COLO668 (cell line): ENCODE data around the gene MEIOB.
A peak's percentile ranks its signal among the peaks of the same experiment; 100 is the strongest.
"Not testable (repeated sequence)": the region's sequence is repeated elsewhere in the genome, so short reads cannot be mapped to it uniquely, and the experiment has no call there.

ENCODE experiments used
- DNase-seq: peaks from one replicate; lab custom pipeline; 2025; ENCODE audit not compliant: unreplicated experiment; lab: John Stamatoyannopoulos, UW

Gene MEIOB

GRCh38 chr16:1907226-1907860 lies 35.4 kb upstream of the MEIOB start:
- no peak for DNase-seq

DNA sequence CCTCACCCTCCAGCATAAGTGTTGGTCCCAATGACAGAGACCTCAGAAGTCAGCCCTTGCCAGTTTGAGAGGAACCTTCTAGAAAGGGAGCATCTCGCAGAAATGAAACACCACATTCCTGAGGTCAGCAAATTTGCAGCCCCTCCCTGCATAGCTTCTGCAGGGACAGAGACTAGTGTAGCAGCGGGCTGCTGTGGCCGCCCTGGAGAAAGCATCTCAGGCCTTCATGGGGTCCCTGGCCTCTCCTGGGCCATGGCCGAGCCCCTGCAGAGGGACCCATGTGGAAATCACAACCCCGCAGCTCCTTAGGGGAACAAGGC lies 34.8 kb upstream of the MEIOB start:
- no peak for DNase-seq

DNA sequence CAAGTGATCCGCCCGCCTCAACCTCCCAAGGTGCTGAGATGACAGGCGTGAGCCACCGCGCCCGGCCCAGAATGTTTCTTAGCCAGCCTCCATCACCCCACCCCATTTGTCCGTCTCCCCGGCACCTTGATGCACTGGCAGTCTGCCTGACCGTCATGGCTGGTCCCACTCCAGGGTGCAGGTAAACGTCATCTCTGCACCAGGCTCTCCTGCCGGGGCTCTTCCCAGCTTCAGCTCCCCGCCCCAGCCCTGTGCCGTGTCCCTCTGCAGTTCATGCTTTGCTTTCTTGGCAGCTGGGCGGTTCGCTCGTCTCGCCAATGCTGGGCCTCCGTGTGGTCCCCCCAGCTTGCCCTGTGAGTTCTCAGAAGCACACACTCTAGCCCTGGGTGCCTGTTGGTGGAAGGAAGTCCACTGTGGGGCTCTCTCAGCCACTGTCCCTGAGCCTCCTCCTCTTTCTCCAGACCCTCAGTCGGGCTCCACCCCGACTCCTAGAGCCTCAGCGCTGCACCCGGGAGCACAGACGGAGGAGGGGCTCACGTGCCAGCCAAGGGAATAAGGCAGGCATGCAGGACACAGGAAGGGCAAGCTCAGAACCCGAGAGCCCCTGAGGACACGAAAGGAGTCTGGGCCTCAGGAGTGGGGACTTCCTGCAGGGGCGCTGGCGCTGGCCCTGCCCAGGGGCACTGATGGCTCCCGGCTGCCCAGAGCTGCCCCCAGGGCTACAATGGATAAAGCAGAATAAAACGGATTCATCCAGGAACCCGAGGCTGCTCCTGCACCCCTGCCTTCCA lies 34.3 kb upstream of the MEIOB start:
- DNase-seq: no peak

GRCh38 chr16:1903845-1904840 lies 32.2 kb upstream of the MEIOB start:
- no peak for DNase-seq

GRCh38 chr16:1903220-1903574 lies 31.2 kb upstream of the MEIOB start:
- DNase-seq: no peak

GRCh38 chr16:1902547-1903219 lies 30.7 kb upstream of the MEIOB start:
- no peak for DNase-seq

DNA sequence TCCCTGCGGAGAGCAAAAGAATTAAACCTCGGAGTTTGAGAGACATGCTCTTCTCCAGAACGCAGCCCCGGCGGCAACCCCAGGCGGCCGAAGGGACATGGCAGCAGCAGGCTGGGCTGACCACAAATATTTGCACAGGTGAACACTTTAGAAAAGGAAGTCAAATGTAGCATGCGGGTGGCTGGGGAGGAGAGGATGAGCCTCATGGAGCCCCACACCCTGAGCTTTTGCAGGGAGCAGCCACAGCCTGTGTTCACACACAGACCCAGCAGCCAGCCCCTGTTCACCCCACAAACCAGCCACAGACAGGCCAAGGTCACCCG lies 28.4 kb upstream of the MEIOB start:
- DNase-seq: peak; percentile 92

DNA sequence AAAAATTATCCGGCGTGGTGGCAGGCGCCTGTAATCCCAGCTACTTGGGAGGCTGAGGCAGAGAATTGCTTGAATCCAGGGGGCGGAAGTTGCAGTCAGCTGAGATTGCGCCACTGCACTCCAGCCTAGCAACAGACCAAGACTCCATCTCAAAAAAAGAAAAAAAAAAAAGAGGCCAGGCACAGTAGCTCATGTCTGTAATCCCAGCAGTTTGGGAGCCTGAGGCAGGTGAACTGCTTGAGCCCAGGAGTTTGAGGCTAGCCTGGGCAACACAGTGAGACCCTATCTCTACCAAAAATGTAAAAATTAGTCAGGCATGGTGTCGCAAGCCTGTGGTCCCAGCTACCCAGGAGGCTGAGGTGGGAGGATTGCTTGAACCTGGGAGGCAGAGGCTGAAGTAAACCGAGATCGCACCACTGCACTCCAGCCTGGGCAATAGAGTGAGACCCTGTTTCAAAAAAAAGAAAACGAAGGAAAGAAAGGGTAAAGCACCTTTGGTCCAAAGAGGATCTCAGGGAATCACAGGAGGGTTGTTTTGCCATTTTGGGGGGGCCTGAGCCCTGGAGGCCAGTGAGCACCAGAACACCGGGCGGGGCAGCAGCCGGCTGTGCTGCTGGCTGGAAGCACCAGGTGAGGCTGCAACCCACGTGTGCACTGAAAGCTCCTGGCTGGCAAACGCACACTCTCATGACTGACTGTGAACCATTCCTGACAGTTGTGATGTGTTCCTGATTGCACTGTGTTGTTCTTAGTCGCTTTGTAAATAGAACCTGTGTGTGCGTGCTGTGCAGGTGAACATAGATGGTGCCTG lies 27.9 kb upstream of the MEIOB start:
- DNase-seq: peak; percentile 92

GRCh38 chr16:1897692-1898091 lies 25.7 kb upstream of the MEIOB start:
- not testable (repeated sequence) for DNase-seq

- DNase-seq: peak; percentile 43
Measured at GRCh38 chr16:1895949-1896675, 24.1 kb upstream of the MEIOB start.

DNA sequence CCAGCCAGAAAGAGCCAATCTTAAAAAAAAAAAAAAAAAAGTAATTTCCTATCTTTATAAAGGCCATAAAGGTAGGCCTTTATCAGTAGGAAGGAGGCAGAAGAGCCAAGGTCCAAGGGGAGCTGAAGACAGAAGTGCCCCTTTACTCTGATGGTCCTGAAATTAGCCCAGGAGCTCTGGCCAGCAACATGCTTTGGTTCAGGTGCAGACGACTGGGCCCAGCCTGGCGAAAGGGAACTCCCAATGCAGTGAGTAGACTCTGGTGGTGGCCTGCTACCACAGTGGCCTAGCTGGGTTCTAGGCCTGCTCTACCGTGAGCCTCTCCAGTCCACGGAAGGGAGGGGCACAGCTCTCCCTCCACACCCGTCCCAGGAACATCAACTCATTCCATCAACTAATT lies 23.1 kb upstream of the MEIOB start:
- no peak for DNase-seq

GRCh38 chr16:1890708-1891050 lies 18.7 kb upstream of the MEIOB start:
- DNase-seq: peak; percentile 34

GRCh38 chr16:1890024-1890707 lies 18.2 kb upstream of the MEIOB start:
- DNase-seq: no peak

GRCh38 chr16:1887711-1888354 lies 15.9 kb upstream of the MEIOB start:
- no peak for DNase-seq

GRCh38 chr16:1884889-1885288 lies 12.9 kb upstream of the MEIOB start:
- DNase-seq: no peak

DNA sequence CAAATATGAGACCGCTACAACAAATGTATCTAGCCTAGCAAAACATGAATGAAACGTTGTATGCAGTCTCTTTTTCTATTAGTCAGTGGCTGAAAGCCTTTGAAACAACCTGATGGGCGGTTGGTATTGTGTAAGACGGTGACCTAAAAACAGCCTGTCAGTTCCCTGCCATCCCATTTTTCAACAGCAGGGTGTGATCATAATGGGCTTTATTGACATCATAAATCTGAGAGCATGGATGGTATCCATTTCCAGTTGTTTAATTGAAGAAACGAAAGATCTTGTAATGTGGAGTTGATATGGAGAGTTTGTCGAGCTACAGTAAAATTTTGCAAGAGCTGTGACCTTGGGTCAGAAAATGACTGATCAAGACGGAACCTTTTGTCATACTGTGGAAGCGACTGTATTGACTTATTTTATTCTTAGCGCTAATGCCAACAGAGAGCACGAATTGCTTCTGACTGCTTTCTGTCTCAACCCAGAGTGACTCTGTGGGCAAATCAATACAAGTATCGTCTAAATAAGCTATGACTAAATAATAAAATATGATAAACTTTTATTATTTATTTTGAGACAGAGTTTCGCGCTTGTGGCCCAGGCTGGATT lies 12.3 kb upstream of the MEIOB start:
- peak; percentile 16 for DNase-seq

DNA sequence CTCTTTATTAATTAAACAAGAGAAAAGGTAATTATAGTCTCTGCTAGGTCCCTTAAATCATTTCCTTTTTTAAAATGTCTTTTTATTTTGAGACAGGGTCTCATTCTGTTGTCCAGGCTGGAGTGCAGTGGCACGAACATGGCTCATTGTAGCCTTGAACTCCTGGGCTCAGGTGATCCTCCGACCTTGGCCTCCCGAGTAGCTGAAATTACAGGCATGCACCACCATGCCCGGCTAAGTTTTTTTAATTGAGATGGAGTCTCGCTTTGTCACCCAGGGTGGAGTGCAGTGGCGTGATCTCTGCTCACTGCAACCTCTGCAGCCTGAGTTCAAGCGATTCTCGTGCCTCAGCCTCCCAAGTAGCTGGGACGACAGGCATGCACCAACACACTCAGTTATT lies 9.2 kb upstream of the MEIOB start:
- DNase-seq: not testable (repeated sequence)

- no peak for DNase-seq
Measured at GRCh38 chr16:1879477-1879876, 7.5 kb upstream of the MEIOB start.
